ENCODE measurements around the gene LRTM2.

The LRTM2 gene

DNA sequence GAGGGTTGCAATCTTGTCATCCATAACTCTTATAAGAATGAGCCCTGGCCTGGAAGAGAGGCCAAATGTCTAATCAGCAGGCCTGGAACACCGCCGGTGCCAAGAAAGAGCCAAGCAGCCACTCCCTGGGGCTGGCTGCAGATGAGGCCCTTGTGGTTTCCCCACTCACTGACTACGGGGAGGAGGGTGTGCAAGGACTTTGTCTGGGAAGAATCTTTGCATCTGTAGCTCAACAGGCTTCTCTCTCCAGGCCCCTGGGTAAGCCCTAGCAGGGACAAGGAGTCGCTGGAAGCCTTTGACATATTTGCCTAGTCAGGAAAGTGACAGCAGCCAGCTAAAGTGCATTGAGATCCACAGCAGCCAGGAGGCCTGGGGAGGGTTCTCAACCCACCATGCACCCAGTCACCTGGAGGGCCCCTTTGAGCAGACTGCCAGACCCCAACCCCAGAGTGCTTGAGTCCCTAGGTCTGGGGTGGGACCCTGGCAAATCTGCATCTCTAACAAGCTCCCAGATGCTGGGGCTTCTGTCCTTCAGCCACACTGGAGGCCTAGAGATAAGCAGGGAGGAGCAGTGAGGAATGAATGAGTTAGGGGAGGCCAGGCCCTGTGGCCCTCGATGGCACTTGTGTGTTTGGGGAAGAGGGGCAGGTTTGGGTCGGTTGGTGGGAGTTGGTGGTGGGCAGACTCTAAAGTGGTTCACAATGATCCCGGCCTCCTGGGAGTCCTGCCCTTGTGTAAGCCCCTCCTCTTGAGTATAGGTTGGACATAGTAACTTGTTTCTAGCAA is 13.9 kb upstream of the LRTM2 start:
- DNase-seq (ENCODE audit: extremely low spot score), result no peak
- TF ChIP-seq LEF1 (IDR thresholded peaks at IDR 0.05; ENCODE audit: borderline replicate concordance) (no peak), HDGF (IDR thresholded peaks at IDR 0.05; ENCODE audit: borderline replicate concordance) (no peak), BHLHE40 (IDR thresholded peaks at IDR 0.05; ENCODE audit: borderline replicate concordance) (no peak), PKNOX1 (IDR thresholded peaks at IDR 0.05) (no peak), FOXA1 (IDR thresholded peaks at IDR 0.05) (no peak), FOXK2 (IDR thresholded peaks at IDR 0.05) (no peak), CTBP1 (IDR thresholded peaks at IDR 0.05; ENCODE audit: borderline replicate concordance) (no peak)
- ChIA-PET CTCF (no interaction called here), POLR2A (interaction anchor here (1.5 kb wide), 1 partner anchor 9 kb away, joined by 3 read pairs; no protein-coding TSS in a partner anchor)

DNA sequence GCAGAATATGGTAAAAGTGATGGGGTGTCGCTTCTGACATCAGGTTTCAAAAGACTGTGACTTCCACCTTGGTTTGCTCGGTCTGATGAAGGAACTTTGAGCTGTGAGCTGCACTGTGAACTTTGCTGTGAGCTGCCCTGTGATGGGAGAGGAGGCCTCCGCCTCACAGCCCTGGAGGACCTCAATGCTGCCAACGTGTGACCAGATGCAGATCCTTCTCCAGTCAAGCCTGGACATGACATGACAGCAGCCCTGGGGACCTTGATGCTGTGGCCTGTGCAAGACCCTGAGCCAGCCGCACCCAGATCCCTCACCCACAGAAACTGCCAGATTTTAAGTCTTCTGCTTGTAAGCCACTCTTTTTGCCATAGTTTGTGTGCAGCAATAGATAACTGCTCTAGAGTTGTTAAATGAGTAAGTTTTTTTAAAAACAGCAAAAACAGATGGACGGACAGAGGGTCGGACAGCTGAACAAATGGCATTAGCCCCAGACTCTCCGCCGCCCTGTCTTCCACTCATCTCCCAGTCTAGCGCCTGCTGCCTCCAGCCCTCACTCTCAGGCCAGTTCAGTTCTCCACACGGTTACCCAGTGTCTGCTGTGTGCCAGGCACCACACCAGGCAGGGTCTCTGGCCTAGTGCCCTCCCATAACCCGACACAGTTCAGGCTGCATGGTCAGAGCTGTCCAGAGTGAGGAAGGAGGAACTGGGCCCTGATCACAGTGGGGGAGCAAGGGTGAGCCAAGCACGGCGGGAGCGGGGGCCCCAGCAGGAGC is 13.1 kb upstream of the LRTM2 start:
- no peak for TF ChIP-seq ZNF384 (IDR thresholded peaks at IDR 0.05)
- TF ChIP-seq HDGF (IDR thresholded peaks at IDR 0.05; ENCODE audit: borderline replicate concordance), result no peak
- no peak for TF ChIP-seq LEF1 (IDR thresholded peaks at IDR 0.05; ENCODE audit: borderline replicate concordance)
- no peak for TF ChIP-seq SUZ12 (IDR thresholded peaks at IDR 0.05)
- no peak for TF ChIP-seq CTBP1 (IDR thresholded peaks at IDR 0.05; ENCODE audit: borderline replicate concordance)
- no peak for TF ChIP-seq SP1 (IDR thresholded peaks at IDR 0.05)
- TF ChIP-seq FOXK2 (IDR thresholded peaks at IDR 0.05), result no peak
- no peak for TF ChIP-seq BHLHE40 (IDR thresholded peaks at IDR 0.05; ENCODE audit: borderline replicate concordance)
- TF ChIP-seq ARNT (IDR thresholded peaks at IDR 0.05), result no peak
- TF ChIP-seq L3MBTL2 (conservative IDR thresholded peaks at IDR 0.05), result no peak
- no peak for TF ChIP-seq PKNOX1 (IDR thresholded peaks at IDR 0.05)
- no peak for TF ChIP-seq TARDBP (IDR thresholded peaks at IDR 0.05)
- TF ChIP-seq NFRKB (IDR thresholded peaks at IDR 0.05), result no peak
- ChIA-PET CTCF (no interaction called here), POLR2A (interaction anchor here (1.5 kb wide), 1 partner anchor 8 kb away, joined by 3 read pairs; no protein-coding TSS in a partner anchor)
- DNase-seq (ENCODE audit: extremely low spot score), result no peak

GRCh38 chr12:1808036-1808797 is 12.1 kb upstream of the LRTM2 start:
- DNase-seq (ENCODE audit: extremely low spot score), result no peak
- ChIA-PET POLR2A (no interaction called here), CTCF (interaction anchor here (1.1 kb wide), 1 partner anchor 174 kb away, joined by 3 read pairs; no protein-coding TSS in a partner anchor)
- TF ChIP-seq SP1 (IDR thresholded peaks at IDR 0.05) (no peak), PKNOX1 (IDR thresholded peaks at IDR 0.05) (no peak), L3MBTL2 (conservative IDR thresholded peaks at IDR 0.05) (no peak), LEF1 (IDR thresholded peaks at IDR 0.05; ENCODE audit: borderline replicate concordance) (no peak)

DNA sequence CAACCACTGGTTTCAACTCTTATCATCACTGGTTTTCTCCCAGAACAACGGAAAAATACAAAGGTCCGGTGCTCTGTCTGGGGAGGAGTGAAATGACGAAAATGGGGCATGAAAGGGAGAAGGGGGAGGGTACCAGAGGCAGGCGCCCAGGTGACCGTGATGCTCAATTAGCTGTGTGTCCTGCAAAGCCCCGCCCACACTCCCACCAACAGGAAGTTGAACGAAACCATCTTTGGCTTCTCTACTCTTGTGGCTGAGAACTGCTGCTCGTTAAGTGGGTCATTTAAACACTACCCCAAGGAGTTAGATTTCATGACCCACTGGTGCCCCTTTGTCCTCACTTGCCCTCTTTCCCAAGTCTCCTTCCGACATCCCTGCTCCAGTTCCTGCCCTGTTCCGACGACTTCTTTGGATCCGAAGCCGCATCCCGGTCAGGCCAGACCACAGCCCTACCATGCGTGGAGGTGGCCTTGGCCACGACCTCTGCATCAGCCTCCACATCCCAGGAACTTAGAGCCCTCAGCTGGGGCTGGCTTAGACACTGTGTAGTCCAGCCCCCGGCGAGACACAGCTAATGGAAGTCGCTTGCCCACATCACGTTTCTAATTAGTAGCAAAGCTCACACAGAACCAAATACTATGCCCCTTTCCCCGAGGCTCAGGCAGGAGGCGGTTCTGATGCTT is 11.4 kb upstream of the LRTM2 start:
- ChIA-PET CTCF (interaction anchor here (1.1 kb wide), 1 partner anchor 174 kb away, joined by 3 read pairs; no protein-coding TSS in a partner anchor), POLR2A (no interaction called here)
- TF ChIP-seq ZNF384 (IDR thresholded peaks at IDR 0.05) (no peak), FOXM1 (IDR thresholded peaks at IDR 0.05; ENCODE audit: borderline replicate concordance) (no peak), SUZ12 (IDR thresholded peaks at IDR 0.05) (no peak), LEF1 (IDR thresholded peaks at IDR 0.05; ENCODE audit: borderline replicate concordance) (no peak), TARDBP (IDR thresholded peaks at IDR 0.05) (no peak), FOXK2 (IDR thresholded peaks at IDR 0.05) (no peak), NFRKB (IDR thresholded peaks at IDR 0.05) (no peak), FOXA1 (IDR thresholded peaks at IDR 0.05) (no peak), CTBP1 (IDR thresholded peaks at IDR 0.05; ENCODE audit: borderline replicate concordance) (no peak), ELF4 (IDR thresholded peaks at IDR 0.05) (no peak)
- DNase-seq (ENCODE audit: extremely low spot score), result no peak

- TF ChIP-seq BHLHE40 (IDR thresholded peaks at IDR 0.05; ENCODE audit: borderline replicate concordance) (no peak), ARNT (IDR thresholded peaks at IDR 0.05) (no peak), TARDBP (IDR thresholded peaks at IDR 0.05) (no peak), FOXA1 (IDR thresholded peaks at IDR 0.05) (no peak), SUZ12 (IDR thresholded peaks at IDR 0.05) (no peak), FOXM1 (IDR thresholded peaks at IDR 0.05; ENCODE audit: borderline replicate concordance) (no peak), SP1 (IDR thresholded peaks at IDR 0.05) (no peak), ZNF384 (IDR thresholded peaks at IDR 0.05) (no peak)
- POLR2A ChIA-PET, result no interaction called here
- CTCF ChIA-PET, result no interaction called here
- DNase-seq (ENCODE audit: extremely low spot score), result no peak
Measured at GRCh38 chr12:1809591-1810190, 10.7 kb upstream of the LRTM2 start.
